Measurements from ENCODE around the gene PGAP1.
A peak's percentile ranks its signal among the peaks of the same experiment; 100 is the strongest.

PGAP1 gene, protein sequence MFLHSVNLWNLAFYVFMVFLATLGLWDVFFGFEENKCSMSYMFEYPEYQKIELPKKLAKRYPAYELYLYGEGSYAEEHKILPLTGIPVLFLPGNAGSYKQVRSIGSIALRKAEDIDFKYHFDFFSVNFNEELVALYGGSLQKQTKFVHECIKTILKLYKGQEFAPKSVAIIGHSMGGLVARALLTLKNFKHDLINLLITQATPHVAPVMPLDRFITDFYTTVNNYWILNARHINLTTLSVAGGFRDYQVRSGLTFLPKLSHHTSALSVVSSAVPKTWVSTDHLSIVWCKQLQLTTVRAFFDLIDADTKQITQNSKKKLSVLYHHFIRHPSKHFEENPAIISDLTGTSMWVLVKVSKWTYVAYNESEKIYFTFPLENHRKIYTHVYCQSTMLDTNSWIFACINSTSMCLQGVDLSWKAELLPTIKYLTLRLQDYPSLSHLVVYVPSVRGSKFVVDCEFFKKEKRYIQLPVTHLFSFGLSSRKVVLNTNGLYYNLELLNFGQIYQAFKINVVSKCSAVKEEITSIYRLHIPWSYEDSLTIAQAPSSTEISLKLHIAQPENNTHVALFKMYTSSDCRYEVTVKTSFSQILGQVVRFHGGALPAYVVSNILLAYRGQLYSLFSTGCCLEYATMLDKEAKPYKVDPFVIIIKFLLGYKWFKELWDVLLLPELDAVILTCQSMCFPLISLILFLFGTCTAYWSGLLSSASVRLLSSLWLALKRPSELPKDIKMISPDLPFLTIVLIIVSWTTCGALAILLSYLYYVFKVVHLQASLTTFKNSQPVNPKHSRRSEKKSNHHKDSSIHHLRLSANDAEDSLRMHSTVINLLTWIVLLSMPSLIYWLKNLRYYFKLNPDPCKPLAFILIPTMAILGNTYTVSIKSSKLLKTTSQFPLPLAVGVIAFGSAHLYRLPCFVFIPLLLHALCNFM

DNA sequence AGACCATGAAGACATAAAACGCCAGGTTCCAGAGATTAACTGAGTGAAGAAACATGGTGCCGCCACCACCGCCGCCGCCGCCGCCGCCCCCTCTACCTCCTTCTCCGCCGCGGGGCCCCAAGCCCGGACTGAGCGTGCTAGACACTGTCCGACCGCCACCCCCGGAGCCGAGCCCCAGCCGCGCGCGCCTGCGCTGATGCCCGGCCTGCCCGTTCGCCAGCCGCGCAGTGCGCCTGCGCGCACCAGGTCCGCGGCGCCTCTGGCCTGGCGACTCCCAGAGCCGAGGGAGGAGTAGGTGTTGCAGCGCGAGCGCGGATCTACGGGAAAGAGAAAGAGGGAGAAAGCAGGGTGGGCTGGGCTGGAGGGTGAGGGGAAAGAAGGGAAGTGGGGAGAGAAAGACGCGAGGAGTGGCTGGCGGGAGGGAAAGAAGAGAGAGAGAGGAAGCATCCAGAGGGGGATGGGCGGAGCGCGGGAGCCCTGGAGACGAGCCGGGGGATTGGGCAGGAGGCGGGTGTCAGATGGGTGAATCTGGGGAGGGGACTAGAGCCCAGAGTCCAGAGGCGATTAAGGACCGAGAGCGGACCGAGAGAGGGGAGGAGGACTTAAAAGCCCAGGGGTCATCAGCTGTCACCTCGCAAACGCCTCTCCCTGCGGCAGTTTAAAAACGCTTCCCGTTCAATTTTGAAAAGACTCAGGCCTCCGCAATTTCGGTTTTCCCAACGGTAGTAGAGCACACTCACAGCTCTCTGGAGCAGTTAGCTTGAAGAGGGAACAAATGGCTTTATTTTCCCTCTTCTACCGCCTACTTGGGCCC lies at the start of gene PGAP1:
Gene PGAP1, minus strand, starts transcription at position 146 of the 814 bp plus-strand sequence. Its CDS starts 91 bp downstream, at position 55.
- DNase-seq = peak; percentile 89

DNA sequence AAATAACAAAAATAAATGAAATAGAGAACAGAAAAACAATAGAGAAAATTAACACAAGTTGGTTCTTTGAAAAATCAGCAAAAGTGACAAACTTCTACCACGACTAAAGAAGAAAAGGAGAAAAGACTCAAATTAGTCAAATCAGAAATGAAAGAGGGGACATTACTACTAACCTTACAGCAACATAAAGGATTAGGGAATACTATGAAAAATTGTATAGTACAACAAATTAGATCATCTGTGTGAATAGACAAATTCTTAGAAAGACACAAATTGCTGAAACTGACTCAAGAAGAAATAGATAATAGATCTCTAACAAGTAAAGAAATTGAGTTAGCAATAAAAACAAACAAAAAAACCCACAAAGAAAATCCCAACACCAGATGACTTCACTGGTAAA lies 48.5 kb upstream of the PGAP1 start:
- no peak for DNase-seq

DNA sequence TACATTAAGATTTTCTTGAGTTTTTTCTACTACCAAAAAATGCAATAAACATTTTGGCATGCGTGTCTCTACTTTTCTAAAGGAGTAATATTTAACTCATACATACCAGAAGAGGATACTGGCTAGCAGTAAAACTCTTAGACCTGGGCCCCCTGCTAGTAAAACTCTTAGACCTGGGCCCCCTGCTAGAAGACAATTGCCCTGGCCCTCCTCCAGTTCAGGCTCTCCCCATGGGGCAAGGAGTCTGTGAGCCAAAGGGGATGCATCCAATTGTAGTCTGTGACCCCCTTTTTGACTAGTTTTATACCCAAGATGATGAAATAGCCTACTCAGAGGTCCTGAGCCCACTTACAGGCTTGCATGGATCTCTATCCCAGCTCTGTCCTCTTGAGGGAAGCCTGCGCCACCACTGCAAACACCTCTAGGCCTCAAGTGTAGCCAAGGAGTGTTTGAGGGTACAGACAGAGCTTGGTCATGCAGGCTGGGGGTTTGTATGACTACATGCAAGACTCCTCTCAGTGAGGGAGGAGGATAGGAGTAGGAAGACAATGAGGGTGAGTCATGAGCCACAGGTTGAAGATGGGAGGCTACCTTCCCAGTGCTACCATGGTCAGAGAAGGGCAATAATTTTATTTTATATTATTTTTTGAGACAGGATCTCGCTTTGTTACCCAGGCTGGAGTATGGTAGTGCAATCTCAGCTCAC lies 45.2 kb upstream of the PGAP1 start:
- no peak for DNase-seq

DNA sequence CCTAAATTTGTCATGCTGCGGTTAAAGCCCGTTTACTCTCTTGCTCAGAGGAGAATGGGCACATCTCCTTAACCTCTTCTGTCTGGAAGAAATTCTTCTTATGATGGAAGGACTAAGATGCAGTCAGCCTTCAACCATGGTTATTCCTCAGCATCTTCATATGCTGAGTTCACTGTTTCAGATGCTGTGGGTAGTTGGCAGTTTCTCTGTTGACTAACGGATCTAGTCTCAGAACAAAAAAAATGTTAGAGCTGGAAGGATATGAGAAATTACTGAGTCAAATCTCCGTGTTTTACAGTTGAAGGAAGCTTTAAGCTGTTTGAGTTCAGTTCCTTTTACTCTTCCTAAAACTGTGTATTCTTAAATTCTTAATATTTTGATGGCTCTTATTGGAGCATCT lies 43.6 kb upstream of the PGAP1 start:
- DNase-seq = no peak

DNA sequence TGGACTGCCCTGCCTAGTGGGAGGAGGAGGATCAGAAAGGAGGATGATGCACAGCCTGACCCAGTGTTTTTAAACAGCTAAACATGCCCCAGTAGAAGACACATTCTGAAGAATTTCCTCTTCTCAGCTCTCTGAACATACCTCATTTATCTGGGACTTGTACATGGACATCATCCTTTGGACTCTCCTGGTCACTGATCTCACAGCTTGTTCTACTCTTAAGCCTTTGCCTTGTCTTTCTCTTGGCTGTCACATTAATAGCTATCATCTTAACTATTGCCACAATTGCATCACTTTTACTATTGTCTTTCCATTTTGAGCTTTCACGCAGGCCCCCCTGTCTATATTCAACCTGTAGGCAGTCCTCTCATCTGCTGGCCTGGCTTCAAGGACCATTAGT lies 42.0 kb upstream of the PGAP1 start:
- no peak for DNase-seq

DNA sequence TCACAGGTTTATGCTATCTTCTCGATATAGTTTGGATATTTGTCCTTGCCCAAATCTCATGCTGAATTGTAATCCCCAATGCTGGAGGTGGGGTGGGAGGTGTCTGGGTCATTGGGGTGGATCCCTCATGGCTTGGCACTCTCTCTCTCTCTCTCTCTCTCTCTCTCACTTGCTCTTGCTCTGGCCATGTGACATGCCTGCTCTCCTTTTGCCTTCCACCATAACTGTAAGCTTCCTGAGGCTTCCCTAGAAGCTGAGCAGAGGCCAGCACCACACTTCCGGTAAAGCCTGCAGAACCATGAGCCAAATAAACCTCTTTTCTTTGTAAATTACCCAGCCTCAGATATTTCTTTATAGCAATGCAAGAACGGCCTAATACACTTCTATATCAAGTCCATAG lies 41.3 kb upstream of the PGAP1 start:
- no peak for DNase-seq

DNA sequence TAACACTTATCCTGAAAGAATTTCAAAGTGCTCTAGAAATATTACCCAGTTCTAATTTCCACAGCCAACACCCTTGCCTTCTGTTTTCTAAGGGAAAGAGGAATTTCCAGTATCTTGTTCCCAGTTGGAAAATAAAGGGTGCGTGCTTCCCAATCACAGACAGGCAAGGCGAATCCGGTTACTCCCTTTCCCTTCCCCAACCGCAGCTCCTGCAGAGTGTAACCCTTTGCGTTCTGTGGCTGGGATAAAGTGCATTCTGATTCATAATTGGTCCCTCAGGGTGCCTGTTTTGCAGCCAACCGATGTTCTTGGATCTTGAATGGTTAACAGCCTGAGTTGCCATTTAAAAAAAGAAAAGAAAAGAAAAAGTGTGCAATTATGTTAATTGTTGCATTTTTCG lies 40.6 kb upstream of the PGAP1 start:
- no peak for DNase-seq

DNA sequence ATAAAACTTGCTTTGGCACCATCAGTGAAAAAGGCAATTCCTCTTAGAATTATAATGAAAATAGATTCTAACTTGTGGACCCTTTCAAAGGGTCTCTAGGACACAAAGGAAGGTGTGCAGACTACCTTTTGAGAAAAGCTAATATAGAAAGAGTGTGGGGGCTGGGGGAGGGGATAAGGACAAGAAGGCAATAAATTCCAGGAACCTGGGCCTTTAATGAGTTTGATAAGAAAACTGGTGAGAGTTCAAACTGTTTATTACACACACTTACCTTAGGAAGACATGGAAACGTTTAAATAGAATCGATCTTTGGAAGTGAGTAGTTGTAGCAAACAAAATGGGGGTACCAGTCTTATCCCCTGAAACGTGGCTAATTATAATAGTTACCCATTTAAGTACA lies 39.6 kb upstream of the PGAP1 start:
- no peak for DNase-seq

DNA sequence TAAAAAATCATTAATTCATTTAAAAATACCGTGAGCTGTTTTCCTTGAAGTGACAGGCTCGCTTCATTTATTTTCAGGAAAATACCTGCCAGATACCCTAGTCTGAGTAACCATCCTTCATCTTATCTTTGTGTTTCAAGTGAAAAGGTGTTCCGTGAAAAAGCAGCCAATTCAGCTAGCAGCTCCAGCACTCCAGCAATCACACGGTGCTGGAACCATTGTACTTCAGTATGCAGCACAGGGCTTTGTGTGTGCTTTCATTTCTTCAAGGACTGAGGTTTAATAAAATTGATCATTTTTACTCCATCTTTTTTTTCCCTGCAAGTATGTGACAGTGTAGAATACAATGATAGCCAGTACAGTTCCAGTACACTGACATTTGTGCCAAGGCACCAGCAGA lies 39.1 kb upstream of the PGAP1 start:
- DNase-seq = no peak

DNA sequence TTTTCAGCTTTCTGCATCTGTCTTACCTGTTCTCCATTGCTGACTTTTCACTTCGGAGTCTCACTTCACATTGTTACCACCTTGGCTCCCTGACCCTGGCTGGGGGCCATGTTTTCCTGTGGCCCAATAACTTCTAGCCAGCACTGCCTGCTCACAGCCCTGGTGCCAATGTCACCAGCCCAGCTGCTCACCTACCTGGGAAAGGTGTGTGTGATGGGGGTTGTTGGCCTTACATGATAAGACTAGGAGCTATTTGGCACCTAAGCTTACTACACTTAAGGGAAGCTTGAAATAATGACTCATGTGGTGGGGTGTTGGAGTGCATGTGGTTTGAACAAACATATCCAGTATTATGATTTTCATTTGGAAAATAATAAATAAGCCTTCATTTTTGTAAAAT lies 37.5 kb upstream of the PGAP1 start:
- no peak for DNase-seq

DNA sequence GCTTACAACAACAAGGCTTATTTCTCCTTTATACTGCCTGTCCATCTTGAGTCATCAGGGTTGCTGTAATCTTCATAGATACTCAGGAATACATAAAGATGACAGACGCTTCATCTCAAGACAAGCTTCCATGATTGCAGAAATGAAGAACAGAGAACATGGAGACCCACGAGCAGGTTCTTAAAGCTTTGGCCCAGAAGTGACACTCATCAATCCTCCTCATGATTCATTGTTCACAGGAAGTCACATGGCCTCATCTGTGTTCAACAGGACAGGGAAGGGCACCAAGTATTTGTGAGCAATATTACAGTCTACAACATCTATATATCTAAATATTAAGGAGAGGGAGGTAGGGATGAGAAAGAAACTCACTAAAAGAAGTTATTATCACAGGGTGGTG lies 36.5 kb upstream of the PGAP1 start:
- no peak for DNase-seq

DNA sequence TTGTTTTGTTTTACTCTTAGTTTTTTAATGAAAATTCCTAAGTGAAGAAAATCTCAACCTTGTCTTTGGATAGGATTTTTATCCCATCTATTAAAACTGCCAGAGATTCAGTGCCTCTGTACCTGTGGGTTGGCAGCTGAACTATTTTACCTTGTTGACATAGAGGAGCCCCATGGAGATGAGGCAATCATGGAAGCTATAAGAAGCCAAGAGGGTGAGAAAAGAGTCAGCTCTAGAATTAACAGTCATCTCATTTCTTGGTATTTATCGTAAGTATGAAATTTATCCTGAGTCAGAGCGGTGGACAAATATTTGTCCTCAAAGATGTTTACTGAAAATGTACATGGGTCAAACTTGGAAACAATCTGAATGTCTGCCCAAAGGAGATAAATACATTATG lies 35.8 kb upstream of the PGAP1 start:
- DNase-seq = no peak

DNA sequence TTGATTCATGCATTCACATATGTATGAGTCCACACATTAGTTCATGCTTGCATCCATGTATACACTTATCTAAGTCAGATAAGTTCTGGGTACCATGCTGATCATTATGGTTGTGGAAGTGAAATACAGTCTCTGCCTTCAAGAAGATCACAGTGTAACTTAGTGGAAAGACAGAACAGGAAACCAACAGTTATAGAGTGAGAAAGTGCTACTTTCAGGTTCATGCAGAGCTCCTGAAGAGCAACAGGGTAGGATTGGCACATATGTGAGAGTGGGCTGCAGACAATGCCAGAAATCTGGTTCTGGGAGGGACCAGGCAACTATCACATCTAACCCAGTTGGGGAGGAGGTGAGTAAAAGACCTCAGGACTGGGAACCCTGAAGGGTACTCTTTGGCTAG lies 35.4 kb upstream of the PGAP1 start:
- DNase-seq = no peak

DNA sequence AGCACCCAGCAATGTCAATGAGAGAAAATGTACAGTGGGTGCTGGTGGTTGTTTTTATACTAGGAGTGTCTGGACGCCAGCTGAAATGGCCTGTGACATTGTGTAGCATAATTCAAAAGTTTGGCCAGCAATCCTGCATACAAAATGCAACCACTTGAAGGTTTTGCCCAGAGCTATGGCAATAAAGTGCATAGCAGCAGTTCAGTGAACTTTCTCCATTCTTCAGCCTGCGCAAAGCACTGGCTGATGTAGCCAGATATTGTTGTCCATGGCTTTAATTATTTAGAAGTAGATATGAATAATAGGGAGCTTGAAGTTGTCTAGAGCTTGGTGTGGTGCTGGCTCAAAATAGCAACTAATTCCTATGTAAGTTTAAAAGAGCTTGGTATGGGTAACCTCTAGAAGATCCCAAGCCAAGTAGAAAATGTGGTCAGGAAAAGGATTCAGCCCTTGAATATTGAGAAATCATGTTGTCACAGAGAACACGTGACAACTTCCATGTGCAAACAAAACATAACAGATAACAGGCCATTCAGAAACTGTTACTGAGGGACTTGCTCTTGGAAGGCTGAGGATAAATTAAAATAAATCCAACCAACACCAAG lies 33.3 kb upstream of the PGAP1 start:
- no peak for DNase-seq

DNA sequence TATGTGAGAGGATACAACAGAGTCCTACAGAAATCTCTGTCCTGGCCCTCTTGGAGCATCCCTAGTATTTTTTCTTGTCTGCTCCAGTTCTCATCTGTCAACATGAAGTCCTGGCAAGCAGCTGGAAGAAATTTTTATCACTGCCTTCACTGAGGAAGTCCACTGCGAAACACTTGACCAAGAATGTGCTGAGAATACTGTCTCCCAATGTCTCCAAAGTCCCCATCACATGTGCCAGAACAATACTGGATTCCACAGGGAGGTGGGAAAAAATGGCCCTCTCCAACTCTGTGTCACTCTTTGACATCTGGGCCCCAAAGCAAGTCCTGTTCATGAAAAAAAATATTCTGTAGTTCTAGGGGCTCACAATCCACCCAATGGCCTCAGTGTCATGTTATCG lies 32.8 kb upstream of the PGAP1 start:
- DNase-seq = no peak

DNA sequence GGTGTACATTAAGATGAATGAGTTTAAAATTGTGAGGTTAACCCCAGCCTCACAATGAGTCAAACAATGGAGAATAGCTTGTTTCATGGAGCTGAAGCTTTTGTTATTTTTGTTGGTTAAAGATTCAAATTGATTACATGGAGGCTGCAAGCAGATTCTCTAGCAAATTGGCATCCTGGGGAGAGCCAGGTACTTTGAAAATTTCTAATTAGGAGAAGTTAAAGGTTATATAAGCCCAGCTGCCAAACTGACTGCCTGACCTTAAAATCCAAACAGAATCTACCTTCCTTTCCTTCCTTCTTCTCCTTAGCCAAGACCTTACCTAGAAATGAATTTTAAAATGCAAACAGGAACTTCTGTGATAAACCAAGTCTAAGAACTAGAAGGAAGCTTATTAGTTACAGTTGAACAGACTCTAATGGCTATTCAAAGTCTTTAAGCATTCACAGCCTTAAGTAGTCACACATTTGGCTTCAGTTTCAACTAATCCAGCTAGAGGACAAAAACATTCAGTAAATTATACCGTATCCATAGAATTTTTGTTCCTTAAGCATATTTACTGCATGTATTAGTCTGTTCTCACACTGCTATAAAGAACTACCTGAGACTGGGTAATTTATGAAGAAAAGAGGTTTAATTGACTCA lies 31.5 kb upstream of the PGAP1 start:
- no peak for DNase-seq

DNA sequence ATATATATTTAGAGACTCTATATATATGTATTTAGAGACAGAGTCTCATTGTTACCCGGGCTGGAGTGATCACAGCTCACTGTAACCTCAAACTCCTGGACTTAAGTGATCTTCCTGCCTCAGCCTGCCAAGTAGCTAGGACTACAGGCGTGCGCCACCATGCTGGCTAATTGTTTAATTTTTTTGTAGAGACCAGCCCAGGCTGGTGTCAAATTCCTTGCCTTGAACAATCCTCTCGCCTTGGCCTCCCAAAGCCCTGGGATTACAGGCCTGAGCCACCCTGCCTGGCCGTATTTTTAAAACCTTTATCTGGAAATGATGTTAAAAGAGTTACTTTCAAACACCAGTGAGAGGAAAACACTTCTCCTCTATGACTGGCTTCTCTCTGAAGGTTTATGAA lies 30.9 kb upstream of the PGAP1 start:
- DNase-seq = no peak

DNA sequence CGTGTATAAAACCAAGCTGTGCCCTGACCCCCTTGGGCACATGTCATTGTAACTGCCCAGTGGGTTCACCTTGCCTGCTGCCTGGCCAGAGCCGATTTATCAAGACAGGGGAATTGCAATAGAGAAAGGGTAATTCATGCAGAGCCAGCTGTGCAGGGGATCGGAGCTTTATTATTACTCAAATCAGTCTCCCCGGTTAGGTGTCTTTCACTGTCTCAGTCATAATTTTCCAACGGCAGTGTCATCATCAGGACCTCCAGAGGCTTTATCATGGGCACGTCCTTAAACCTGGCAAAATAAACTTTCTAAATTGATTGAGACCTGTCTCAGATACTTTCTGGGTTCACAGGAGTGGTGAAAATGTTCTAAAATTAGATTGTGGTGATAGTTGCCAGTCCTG lies 29.6 kb upstream of the PGAP1 start:
- no peak for DNase-seq

DNA sequence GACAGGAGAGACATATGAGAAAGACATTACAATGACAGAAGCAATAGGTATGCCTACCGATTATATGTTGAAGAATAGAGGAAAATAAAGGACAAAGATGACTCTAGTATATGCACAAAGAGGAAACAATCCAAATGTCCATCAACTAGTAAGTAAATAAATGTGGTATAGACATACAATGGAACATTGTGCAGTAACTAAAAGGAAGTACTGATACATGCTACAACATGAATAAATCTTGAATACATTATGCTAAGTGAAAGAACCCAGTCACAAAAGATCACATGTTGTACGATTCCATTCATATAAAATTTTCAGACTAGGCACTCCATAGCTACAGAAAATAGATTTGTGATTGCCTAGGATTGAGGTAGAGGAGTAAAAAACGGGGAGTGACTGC lies 28.5 kb upstream of the PGAP1 start:
- no peak for DNase-seq

DNA sequence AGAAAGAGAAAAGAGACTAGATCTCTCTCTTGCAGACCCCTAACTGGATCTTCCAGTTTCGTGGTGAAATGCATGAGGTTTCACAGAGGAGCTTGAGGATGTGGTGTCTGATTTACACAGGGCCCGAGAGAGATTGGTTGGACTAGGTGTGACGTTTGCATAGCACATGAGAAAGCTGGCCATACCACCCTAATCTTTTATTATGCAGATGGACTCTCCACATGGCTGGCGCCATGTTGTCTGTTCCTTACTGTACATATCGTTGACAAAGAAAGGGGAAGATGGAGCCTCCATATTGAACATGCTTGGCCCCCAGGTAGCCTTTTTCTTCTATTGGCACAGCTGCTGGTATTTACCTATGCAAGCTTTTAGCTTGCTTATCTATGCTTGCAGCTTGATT lies 27.5 kb upstream of the PGAP1 start:
- DNase-seq = peak; percentile 55

DNA sequence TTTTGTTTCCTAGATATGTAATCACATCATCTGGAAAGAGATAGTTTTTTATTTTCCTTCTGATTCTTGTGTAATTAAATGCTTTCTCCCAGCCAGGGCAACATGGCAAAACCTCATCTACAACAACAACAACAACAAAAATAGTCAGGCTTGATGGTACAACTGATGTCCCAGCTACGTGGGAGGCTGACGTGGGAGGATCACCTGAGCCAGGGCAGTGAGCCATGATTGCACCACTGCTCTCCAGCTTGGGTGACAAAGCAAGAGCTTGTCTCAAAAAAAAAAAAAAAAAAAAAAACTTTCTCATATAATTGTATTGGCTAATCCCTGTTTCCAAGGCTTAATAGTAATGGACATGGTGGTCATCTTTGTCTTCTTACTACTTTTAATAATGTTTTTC lies 26.4 kb upstream of the PGAP1 start:
- DNase-seq = no peak

DNA sequence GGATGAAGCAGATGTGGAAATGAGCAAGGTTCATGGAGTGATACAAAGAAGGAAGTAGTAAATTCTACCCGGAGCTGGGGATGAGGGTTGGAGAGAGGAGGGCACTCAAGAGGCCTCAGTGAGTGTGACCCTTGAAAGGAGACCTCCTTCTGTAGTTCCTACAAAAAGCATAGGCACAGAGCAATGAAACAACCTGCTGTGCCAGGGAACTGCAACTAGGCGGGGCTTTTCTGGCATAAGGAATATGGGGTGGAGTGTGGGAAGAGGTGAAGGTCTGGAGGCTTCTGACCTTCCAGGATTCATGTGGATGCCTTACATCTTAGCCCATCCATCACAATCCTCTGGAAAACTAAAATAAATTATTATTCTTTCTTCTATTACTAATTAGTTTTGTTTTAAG lies 25.5 kb upstream of the PGAP1 start:
- DNase-seq = no peak

Measured in NCI-H1436 (cell line).